GM19468 (cell line): Measurements from ENCODE around the gene RAB25.
"Not testable (repeated sequence)": the region's sequence is repeated elsewhere in the genome, so short reads cannot be mapped to it uniquely, and the experiment has no call there.

Experiments
- ATAC-seq: cut with Tn5 transposase; IDR thresholded peaks from one replicate; pipeline ENCODE4 v1.9.1; 2021; ENCODE audit warnings: mild to moderate bottlenecking, moderate library complexity, moderate number of reproducible peaks; ENCODE audit not compliant: unreplicated experiment; ENCODE audit errors: extremely low read depth

Gene RAB25

DNA sequence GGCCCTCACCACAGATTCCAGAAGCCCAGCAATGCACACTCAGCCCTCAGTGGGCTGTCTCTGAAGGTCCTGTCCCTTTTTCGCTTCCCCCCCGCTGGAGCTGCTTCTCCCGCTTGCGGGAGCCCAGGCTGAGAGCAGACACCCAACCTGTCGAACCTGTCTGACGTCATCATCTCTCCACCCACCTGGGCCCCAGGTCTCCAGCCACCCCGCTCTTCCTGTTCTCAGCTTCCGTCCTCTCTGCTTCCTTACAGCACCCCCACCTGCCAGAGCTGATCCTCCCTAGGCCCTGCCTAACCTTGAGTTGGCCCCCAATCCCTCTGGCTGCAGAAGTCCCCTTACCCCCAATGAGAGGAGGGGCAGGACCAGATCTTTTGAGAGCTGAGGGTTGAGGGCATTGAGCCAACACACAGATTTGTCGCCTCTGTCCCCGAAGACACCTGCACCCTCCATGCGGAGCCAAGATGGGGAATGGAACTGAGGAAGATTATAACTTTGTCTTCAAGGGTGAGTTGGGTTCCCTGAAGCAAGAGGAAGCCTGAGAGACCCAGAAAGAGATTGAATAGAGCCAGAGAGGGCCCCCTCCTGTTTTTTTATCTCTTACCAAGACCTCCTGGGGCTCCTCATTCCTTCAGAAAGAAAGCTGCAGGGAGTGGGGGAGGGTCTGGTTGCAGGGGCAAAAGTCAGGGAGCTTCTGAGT, at the start of gene RAB25:
TSS of gene RAB25 (plus strand) at position 224 of the 700 bp plus-strand sequence. CDS start at position 465, 241 bp downstream.
- ATAC-seq: no peak

DNA sequence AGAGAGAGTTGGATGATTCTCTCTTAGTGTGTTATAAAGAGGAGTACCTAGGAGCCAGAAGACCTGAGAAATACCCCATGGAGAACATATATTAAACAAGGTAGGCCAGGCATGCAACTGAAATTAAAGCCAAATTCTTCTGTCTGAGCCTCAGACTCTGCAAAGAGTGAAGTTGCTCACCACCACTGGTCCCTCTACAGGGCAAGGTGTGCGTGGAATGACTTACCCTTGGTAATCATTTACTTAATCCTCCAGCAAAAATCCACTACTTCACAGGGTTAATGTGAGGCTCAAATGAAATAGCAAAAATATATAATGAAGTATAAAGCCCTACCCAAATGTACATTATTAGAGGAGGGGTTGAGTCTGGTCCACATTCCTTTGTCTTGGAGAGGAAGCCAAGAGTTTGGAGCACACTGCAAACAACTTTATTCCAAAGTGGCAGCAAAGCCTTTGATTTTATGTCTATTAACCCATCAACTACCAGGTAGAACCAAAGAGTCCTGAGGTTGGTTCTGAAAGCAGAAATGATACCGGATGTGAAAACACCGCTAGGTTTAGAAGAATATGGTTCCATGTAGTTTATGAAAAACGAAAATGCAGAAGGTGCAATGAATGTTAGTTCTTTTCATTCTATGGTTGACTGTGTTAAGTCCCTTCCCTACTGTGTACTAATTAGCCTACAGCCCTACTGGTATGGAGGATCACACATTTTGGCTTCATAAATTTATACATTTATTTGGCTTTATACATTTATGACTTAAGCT, 48.7 kb upstream of the RAB25 start:
- ATAC-seq: peak; percentile 26

DNA sequence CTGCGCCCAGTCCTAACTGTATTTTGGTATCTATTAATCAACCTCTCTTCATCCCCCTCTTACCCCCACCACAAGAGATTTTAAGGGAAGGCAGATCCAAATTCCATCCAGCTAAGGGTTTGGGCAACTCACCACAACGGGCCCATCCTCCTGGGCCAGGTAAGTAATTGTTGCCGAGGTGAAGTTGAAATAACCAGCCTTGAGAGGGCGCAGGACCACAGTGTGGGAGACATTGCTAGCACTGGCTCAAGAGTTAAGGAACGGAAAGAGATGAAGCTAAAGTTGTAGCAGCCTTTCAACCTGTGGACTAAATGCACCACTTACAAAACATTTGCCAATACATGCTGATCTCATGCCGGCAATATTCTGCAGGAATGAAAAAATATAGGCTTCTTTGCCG, 46.1 kb upstream of the RAB25 start:
- no peak for ATAC-seq

DNA sequence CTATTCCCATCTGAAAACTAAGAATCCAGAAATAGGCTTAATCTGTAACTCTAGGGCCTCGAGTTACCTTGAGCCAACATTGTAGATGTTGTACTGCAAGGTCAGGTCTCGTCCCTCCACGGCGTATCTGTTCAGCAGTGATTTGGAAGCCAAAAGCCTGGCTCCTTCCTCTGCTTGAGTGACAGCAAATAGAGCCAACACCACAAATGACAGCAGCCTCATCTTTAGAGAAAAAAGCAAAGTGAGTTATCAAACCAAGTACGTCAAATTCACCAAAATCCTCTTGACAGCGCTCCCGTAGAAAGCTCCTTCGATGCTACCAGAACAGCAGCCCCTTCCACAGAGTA, 41.0 kb upstream of the RAB25 start:
- no peak for ATAC-seq

DNA sequence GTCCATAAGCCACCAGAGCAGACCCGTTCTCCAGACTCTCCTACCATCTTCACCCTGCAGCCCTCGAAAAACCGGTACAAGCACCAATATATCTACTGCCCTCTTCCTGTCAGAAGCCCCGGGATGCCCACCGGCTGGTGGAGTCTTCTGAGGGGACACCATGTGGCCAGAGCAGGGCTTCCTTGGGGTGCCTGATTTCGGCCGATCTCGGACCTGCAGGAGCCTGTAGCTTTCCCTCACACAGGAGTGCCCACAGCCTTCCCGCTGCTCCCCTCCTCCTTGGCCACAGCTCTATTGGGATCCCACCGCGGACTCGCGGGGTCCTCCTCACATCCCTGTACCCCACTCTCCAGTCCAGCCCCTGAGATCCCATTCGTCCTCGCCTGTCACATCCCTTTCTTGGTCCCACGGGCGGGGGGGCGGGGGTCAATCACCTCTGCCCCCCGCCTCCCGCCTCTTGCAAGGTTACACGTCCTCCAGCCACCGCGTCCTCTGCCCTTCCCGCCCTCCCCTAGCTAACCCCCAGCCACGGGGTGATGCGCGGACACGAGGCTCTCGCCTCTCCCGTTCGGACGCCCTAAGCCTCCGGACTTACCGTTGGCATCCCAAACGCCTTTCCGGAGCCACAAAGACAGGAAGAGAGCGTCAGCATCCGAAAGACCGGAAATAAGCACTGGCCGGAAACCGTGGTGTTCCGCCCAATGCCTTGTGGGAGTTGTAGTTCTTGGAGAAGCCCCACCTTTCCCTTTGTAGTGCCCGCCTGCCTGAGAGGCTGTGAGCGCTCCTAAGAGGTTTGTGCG, 40.5 kb upstream of the RAB25 start, which contains the start of gene SSR2:
TSS of gene SSR2 (minus strand) at position 659 of the 800 bp plus-strand sequence. CDS start 784 bp downstream, outside the sequence.
- peak; percentile 44 for ATAC-seq

DNA sequence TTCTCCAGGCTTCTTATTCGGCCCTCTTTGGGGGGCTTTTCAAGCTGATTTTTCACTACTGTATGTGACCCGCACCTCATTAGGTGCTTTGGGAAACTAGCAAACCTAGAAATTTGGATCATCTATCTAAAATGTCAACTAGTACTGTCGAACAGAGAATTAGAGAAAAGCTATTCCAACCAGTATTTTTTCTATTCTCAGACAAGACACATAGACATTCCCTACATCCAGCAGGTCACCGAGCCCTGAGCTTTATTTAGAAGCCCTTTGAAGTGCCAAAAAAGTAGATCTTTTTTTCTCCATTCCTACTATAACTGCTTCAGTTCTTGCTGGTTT, 39.9 kb upstream of the RAB25 start:
- no peak for ATAC-seq

DNA sequence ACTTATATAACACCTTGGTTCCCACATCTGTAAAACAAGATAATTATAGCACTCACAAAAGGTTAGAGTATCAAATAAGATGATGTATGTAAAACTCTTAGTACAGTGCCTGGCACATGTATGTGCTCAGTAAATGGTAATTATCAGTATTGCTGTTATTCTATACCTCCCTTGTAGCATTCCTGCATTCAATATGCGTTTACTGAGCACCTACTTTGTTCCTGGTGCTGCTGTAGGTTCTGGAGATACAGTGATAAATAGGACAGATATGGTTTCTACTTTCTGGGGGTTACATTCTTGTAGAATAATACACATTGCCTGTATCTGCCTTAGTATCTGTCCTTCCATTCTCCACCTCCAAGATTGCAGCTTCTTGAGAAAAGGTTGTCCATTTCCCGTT, 39.0 kb upstream of the RAB25 start:
- no peak for ATAC-seq

DNA sequence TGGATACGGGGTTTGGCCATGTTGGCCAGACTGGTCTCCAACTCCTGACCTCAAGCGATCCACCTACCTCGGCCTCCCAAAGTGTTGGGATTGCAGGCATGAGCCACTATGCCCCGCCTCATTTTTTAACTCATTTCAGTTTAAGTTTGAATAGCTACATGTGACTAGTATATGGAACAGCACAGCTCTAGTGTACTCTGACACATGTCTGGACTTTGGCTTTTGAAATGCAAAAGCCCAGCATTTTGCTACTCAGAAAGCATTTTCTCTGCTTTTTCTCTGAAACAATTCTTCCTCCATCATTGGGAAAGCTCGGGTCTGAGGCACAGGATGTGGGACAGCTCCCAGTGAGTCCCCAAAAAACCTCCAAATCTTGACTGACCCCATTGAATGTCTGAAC, 36.2 kb upstream of the RAB25 start:
- no peak for ATAC-seq

DNA sequence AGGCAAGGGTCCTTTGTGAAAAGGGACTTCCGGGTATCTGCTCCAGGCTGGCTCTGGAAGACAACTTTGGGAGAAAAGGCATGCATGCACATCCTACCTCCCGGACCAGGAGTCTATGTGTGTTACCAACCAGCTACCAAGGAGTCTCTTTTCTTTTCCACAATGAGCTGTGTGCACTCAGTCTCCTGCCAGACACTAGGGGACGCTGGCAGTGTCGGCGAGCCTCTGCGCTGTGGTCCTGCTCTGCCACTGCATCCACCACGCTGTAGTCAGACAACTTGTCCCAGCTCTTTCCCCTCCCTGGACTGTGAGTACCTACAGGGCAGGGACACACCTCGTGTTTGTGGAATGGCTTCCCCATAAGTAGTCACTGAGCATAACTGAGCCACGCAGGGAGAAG, 35.1 kb upstream of the RAB25 start:
- no peak for ATAC-seq

DNA sequence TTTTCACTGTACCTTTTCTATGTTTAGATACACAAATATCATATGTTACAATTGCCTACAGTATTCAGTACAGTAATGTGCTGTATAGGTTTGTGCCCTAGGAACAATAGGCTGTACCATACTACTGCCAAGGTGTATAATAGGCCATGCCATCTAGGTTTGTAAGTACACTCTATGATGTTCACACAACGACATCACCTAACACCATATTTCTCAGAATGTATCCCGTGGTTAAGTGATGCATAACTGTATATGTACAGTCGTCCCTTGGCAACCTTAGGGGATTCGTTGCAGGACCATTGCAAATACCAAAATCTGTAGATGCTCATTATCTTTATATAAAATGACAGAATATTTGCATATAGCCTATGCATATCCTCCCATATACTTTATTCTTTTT, 34.4 kb upstream of the RAB25 start:
- no peak for ATAC-seq

DNA sequence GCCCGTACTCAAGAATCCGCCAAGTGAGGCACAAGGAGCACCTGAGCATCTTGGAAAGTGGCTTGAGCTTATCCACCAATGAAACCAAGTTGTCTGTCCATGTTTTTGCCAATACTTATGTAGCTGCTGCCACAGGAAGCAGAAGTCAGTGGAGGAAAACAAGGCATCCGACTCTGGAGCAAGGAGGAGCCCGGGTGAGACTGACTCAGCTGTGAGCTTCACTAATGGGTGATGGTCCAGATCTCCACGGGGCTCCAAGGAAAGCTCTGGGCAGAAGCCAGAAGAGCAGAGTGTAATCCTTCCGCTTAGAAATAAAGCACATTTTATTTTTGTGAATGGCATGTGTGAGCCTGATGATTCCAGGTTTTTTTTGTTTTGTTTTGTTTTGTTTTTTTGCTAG, 27.9 kb upstream of the RAB25 start:
- no peak for ATAC-seq

DNA sequence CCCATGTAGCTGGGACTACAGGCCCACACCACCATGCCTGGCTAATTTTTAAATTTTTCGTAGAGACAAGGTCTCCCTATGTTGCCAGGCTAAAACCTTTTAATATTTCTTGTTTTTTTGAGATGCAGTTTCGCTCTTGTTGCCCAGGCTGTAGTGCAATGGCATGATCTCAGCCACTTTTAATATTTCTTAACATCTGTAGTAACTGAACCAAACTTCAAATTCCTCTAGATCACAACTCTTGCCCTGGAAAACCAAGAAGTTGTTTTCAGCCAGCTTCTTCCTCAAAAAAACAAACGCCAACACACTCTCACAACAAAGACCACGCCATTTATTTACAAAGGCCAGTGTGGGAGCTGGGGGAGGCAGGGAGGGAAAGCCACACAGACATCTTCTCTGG, 26.0 kb upstream of the RAB25 start:
- ATAC-seq: not testable (repeated sequence)

DNA sequence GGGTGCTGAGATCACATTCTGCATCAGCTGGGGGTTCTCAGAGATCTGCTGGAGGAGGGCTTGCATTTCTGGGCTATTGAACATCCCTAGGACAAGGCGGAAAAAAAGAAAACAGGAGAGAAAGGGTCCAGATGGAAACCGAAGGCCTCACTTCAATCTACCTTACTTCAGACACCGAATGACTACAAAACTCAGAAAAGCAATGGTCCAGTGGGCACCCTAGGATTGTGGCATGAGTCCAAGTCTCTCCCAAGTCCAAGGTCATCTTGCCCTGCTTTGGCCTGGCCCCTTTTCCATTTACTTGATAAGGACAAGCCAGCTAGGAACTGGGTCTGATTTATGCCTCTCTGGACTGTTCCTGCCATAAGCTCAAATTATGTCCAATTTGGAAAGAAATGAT, 18.1 kb upstream of the RAB25 start:
- no peak for ATAC-seq

DNA sequence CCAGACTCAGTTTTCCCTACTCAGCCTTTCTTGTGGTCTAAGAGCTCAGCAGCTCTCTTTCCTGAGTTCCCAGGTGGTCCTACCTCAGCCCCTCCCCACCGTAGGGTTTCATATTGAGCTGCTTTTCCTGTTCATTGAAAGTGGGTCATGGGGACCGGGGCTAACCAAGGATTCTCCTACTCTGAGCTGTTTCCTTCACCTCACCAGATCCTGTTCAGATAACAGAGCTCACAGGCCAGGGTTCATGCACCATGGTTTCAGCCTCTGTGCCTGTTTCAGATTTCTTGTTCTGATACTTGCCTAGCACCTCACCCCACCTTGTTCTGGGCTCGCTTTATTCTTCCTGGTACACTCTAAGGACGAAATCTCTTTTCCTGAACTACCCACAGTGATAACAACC, 15.9 kb upstream of the RAB25 start:
- ATAC-seq: no peak

DNA sequence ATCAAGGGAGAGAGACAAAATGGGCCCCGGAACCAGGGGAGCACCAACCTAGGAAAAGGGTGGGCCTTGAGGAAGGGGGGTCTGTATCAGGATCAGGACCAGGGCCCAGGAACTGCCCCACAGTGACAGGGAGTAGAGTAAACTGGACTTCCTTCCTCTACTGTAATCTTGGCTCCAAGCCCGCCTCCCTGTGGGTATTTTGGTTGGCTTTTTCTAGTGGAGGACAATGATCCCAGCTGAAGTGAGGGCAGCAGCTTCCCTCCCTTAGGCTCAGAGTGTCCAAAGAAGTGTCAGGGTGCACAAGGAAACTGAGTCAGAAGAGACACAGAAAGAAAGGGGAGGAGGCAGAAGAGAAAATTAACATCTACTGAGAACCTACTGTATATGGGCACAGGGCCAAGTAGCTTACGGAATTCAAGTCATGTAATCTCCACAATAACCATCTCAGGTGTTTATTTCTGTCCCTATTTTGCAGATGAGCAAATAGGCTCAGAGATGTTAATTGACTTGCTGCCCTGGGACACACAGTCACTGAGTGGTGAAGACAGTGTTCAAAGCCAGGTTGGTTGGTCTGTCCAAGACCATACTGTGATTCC, 12.2 kb upstream of the RAB25 start:
- no peak for ATAC-seq

DNA sequence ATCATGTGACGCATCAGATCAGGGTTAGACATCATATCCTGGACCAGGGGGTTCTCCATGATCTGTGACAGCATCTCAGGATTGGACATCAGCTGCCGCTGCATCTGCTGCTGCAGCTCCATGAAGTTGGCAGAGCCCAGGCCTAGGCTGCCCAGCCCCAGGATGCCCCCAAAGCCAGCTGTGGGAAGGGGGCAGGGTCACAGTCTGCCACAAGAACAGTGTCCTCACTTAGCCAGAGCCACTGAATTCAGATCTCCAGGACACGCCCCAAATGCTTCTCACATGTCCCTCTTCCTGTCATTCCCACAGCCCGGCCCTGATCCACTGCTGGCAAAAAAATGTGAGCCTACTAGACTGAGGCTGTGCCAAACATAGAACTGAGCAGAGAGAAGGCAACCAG, 10.6 kb upstream of the RAB25 start:
- no peak for ATAC-seq

DNA sequence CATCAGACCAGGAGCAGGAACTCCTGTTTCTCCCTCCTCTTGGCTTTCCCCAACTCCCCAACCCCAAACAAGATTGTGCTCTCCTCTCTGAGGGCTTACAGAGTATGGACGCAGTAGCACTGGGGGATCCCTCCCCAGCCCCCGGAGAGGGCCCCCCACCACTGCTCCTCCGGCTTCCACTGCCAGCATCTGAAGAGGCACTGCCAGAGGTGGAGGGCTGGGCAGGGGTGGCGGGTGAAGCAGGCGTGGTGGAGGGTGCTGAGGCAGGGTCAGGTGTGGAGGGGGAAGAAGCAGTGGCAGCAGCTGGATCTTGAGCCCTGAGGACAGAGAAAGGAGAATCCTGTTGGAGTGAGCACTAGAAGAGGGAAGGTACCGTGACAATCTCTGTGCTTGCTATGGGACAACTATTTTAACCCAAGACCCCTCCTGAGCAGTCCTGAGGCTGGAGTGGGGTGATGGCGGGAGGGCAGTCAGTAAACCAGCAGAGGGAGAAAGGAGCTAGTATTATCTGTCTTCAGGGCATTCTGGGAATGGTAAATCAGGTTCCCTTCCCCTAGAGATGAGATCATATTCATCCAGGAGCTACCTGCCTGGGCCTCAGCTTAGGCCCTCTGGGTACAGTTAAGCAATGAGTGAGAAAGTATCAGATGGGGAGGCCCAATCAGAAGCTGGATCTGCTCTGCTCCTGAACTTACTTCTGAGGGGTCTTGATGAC, 9.8 kb upstream of the RAB25 start:
- no peak for ATAC-seq

DNA sequence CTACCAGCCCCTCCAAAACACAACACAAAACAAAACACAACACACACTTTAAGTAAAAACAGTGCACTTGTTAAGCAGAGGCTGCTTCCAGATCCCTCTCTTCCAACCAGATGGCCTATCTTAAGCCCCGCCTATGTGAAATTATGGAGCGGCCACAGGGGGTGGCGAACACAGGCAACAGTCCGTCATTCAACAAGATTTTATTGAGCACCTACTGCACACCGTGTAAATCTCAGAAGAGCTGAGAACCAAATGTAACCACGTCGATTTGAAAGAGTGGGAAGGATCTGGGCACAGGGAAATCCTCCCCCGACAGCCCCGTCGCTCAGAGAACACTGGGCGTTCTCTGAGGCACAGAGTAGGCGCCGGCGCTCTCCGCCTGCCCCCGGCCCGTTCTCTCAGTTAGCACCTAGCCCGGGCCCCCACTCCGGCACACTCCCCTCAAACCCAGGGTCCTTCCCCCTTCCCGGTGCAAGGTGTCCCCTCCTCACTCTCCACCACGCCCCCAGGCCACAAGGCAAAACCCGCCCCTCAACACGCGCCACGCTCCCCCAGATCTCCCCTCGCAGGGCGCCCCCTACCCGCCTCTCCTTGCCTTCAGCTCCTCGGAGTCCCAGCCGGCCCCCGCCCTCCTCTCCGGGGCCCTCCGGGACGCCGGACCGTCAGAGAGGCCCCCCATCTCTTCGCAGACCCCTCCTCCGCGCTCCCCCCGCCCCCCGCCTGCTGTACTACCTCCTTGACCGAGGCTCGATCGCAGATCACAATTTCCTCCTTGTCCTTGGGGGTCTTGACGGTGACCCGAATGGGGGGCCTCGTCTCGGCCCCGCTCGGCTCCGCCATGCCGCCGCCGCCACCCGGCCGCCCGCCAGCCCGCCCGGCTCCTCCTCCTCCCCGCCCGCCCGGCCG, 7.8 kb upstream of the RAB25 start:
- ATAC-seq: no peak
